ENCODE measurements around the gene PPP1R37. TPM values are rescaled to one million over a fixed set of nuclear protein-coding genes. Genes with fewer than 3 reads are reported as not detected.

Gene PPP1R37
- total and polyA plus RNA-seq, 2 of the 8 experiments (the other 6 are each of a cell fraction or from before 2014, with no cell fraction given): 14.6 to 25.7 TPM

- H2BK5ac ChIP-seq (ENCODE audit: low read depth, low read length): no peak overlapping the region
- no peaks in the 10 kb centered on the region for H3K79me1 ChIP-seq (ENCODE audit: low read depth, low read length)
- no peak overlapping the region for H3K27ac ChIP-seq (ENCODE audit: low read depth, low read length)
- H3K4me1 ChIP-seq (replicated peaks in 1 of 4; ENCODE audit: control insufficient read depth in 3 of 4, insufficient read depth in 4 of 4, low read length in 3 of 4): peaks cover 0 to 17% (median 8%) of the 10 kb centered on the region in 4 experiments; a peak in 5 of 7 replicates
- no peaks in the 10 kb centered on the region for H3K79me2 ChIP-seq (ENCODE audit: control insufficient read depth in 1 of 2, insufficient read depth in 2 of 2, low read length in 2 of 2)
- H2BK12ac ChIP-seq (ENCODE audit: low read depth, low read length): no peak overlapping the region
- H3K56ac ChIP-seq (replicated peaks; ENCODE audit: insufficient read length, low read depth, low read length): no peak overlapping the region
- no peak overlapping the region for H3K18ac ChIP-seq (ENCODE audit: extremely low read depth, low read length)
- H4K91ac ChIP-seq (replicated peaks; ENCODE audit: insufficient read length, low read length): no peak overlapping the region
- no peaks in the 10 kb centered on the region for H3K23me2 ChIP-seq (ENCODE audit: low read depth, low read length)
- H3K9me3 ChIP-seq (ENCODE audit: insufficient read depth in 2 of 2, low read depth in 1 of 2, low read length in 1 of 2): no peaks in the 10 kb centered on the region
- no peak overlapping the region for H3K4me2 ChIP-seq (ENCODE audit: insufficient read depth in 1 of 2, low read depth in 2 of 2, low read length in 2 of 2)
- no peak overlapping the region for H3K14ac ChIP-seq (ENCODE audit: insufficient read length)
- peak overlapping the region; percentile 31; the same call in 1 of the 2 replicates for H2BK15ac ChIP-seq (ENCODE audit: low read length)
- TF ChIP-seq POLR2AphosphoS5 (IDR thresholded peaks at IDR 0.05; ENCODE audit: low read depth, low read length) (no peak), TBP (IDR thresholded peaks at IDR 0.05; ENCODE audit: low read depth, low read length) (no peak), NANOG (IDR thresholded peaks at IDR 0.05; ENCODE audit: insufficient read depth, low read depth, low read length, poor library complexity, severe bottlenecking) (no peak), RXRA (IDR thresholded peaks at IDR 0.05; ENCODE audit: insufficient read depth, low read depth, low read length) (no peak), MAFK (IDR thresholded peaks at IDR 0.05; ENCODE audit: low read depth, low read length) (no peak), CEBPB (IDR thresholded peaks at IDR 0.05; ENCODE audit: low read depth, low read length) (no peak), GABPA (IDR thresholded peaks at IDR 0.05; ENCODE audit: borderline replicate concordance, insufficient read depth, low read length) (no peak), KDM4A (IDR thresholded peaks at IDR 0.05; ENCODE audit: low read depth, low read length, severe bottlenecking) (no peak), ASH2L (IDR thresholded peaks at IDR 0.05; ENCODE audit: low read length) (no peak), MAX (IDR thresholded peaks at IDR 0.05) (no peak), SP1 (IDR thresholded peaks at IDR 0.05; ENCODE audit: low read depth, low read length) (no peak), SP4 (IDR thresholded peaks at IDR 0.05; ENCODE audit: low read length) (no peak), BRCA1 (IDR thresholded peaks at IDR 0.05; ENCODE audit: low read depth, low read length) (no peak), YY1 (IDR thresholded peaks at IDR 0.05; ENCODE audit: low read depth, low read length) (no peak)
- no peak overlapping the region for H3K23ac ChIP-seq (ENCODE audit: insufficient read length)
- no peak overlapping the region for H3K4ac ChIP-seq (replicated peaks; ENCODE audit: insufficient read length, low read depth, low read length)
- no peak overlapping the region for H2BK20ac ChIP-seq (ENCODE audit: low read length)
- no peak for DNase-seq (ENCODE audit: low read depth in 1 of 2, low spot score in 2 of 2)
- H4K20me1 ChIP-seq (replicated peaks in 1 of 2; ENCODE audit: control insufficient read depth in 1 of 2, insufficient read depth in 2 of 2, low read length in 2 of 2): peaks cover 0 to 6% of the 10 kb centered on the region in 2 experiments
- 82% methylated on average over 17 of the region's 18 CpGs; no CpG with 5 or more reads in 1 of the 2 experiments for whole genome bisulfite sequencing, 2 experiments (ENCODE audit: extremely low coverage in 1 of 2, insufficient coverage in 1 of 2, insufficient read length in 1 of 2, insufficient replicate concordance in 2 of 2, low coverage in 1 of 2, low lambda C conversion rate in 2 of 2, missing lambda C conversion rate in 1 of 2)
- peaks cover 0 to 6% (median 4%) of the 10 kb centered on the region in 4 experiments; a peak in 3 of 7 replicates for H3K27me3 ChIP-seq (replicated peaks in 1 of 4; ENCODE audit: control insufficient read depth in 3 of 4, extremely low read depth in 1 of 4, insufficient read depth in 3 of 4, low read length in 3 of 4)
- H3K9ac ChIP-seq (replicated peaks in 1 of 4; ENCODE audit: extremely low read depth in 1 of 4, low read depth in 3 of 4, low read length in 3 of 4): no peak overlapping the region
- ChIA-PET POLR2A (ENCODE audit: partially characterized antibody) (interaction anchor here (0.6 to 2.2 kb wide), 3 partner anchors 10 to 71 kb away, joined by 3 to 7 read pairs (median 4); partner anchors contain the start of gene BLOC1S3), CTCF (ENCODE audit: partially characterized antibody) (interaction anchor here (0.6 to 5.6 kb wide), 12 partner anchors 10 to 314 kb away, joined by 3 to 54 read pairs (median 4); partner anchors contain the start of genes BLOC1S3 and TRAPPC6A)
- no peak overlapping the region for H3K4me3 ChIP-seq (ENCODE audit: extremely low read depth in 1 of 4, insufficient read depth in 2 of 4, low read depth in 3 of 4, low read length in 4 of 4)
- no peak for FAIRE-seq
- H2AK5ac ChIP-seq (ENCODE audit: low read depth, low read length): no peak overlapping the region
- no peak overlapping the region for H2BK120ac ChIP-seq (replicated peaks; ENCODE audit: low read depth, low read length)
- 0 out of 2 replicates have a peak overlapping the region, but pooled peaks have one; percentile 89 for H4K8ac ChIP-seq (ENCODE audit: extremely low read depth, insufficient read depth, low read length)
- no peaks in the 10 kb centered on the region for H3K36me3 ChIP-seq (ENCODE audit: control insufficient read depth in 2 of 4, insufficient read depth in 4 of 4, low read length in 3 of 4)
- H4K5ac ChIP-seq (ENCODE audit: insufficient read length, low read depth, low read length): no peak overlapping the region
- no peak overlapping the region for H2AFZ ChIP-seq (ENCODE audit: low read length)
Measured at GRCh38 chr19:45162608-45163143, 69.7 kb downstream of the PPP1R37 start.
